Psoas muscle (tissue), 8 donors: Measurements from ENCODE around the gene TREH. TPM values are rescaled to one million over a fixed set of nuclear protein-coding genes. Genes with fewer than 3 reads are reported as not detected.

ENCODE experiments used
- ATAC-seq, 4 donors: fragments of 200-7000 bp; cut with Tn5 transposase; one replicate each; pipeline ENCODE4 v1.9.1; 2020; ENCODE audit warnings: moderate library complexity in 3 of 4, mild to moderate bottlenecking in 2 of 4
- DNase-seq, 2 donors: peaks; one replicate each; pipeline ENCODE4 v3.0.0-alpha.2; 2020
- H3K27ac ChIP-seq: fragments of 200-600 bp; one replicate; pipeline ENCODE4 v1.8.0; 2022
- H3K27me3 ChIP-seq, 3 donors: fragments of 200-600 bp in 1 of 3; one replicate each; pipeline versions ENCODE4 v1.6.1 to v1.8.0; 2013 to 2022; ENCODE audit warnings: low read length in 2 of 3, mild to moderate bottlenecking in 2 of 3, moderate library complexity in 1 of 3; ENCODE audit not compliant: insufficient read depth in 3 of 3
- H3K36me3 ChIP-seq, 2 donors: fragments of 200-600 bp in 1 of 2; one replicate each; pipeline versions ENCODE4 v1.6.1 to v1.8.0; 2013 to 2022; ENCODE audit warnings: low read depth in 1 of 2, mild to moderate bottlenecking in 1 of 2, moderate library complexity in 1 of 2; ENCODE audit not compliant: insufficient read depth in 1 of 2
- H3K4me1 ChIP-seq: fragments of 200-600 bp; one replicate; pipeline ENCODE4 v1.8.0; 2022
- H3K4me3 ChIP-seq: fragments of 200-600 bp; one replicate; pipeline ENCODE4 v1.8.0; 2022; ENCODE audit warnings: mild to moderate bottlenecking
- H3K9me3 ChIP-seq: fragments of 200-600 bp; one replicate; pipeline ENCODE4 v1.8.0; 2022
- WGBS, 3 donors: extraction: QIAGEN DNeasy Blood & Tissue Kit; methylation state at CpG; one replicate each; pipeline versions ENCODE4 v1.1.6 to v1.1.7; 2013; 5-methylcytosine and 5-hydroxymethylcytosine counted together
- intact Hi-C, 2 donors: fragments of 100-400 bp; cut with DNase I; formaldehyde crosslinking; loops; one replicate each; pipeline versions ENCODE4 v1.11.0 to v1.14.2; 2022
- polyA plus RNA-seq, 3 donors: library from polyadenylated mRNA; stranded (reverse); fragments of 200-250 nt; gene quantifications; one replicate each; pipeline ENCODE4 v1.2.3, GENCODE V29; 2013
- total RNA-seq, 4 donors: library from RNA; stranded (reverse); fragmentation: NEBNext Ultra II Directional in 2 of 4; extraction: Animal tissue kit (Norgen Biotek cat#: 25700) in 2 of 4; gene quantifications; one replicate each; pipeline versions ENCODE4 v1.2.1 to v1.2.4, GENCODE V29; 2021 to 2023
- TF ChIP-seq, protein P1 (sequence below): fragments of 200-600 bp; IDR thresholded peaks from one replicate; pipeline ENCODE4 v1.8.0; 2022; ENCODE audit warnings: antibody characterized with exemption
- donor health status: healthy with polysubstance abuse.
- donor health status: DM: no; HTN: no; CAD: no; lungs with moderate emphysema.
- donor health status: Bipolar disorder and iron deficiency.
- donor health status: healthy.
- donor health status: DM: yes; HTN: yes; CAD: no.
- donor health status: DM: no; HTN: no; CAD: no.
- donor health status: DM: no; HTN: no; CAD: no.
- donor health status: DM: yes; HTN: yes; CAD: no.

Gene TREH
- total and polyA plus RNA-seq, 7 donors: 0.17 to 0.23 (median 0.17) TPM; not detected in 4

DNA sequence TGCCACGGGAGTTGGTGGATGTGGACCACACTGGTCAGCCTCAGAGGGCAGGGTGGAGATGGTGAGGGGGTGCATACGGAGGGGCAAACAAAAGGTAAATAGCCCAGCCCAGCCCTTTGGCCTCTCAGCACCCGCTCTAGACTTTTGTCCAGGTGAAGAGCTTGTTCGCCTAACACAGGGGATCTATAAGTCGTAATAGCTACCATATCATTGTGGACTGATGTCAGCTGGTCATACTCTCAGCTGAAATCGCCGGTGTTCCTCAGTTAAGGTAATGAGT lies 27.0 kb upstream of the TREH start:
- no peaks in the 10 kb centered on the region for H3K27me3 ChIP-seq
- DNase-seq (no peak), ATAC-seq (no peak)
- intact Hi-C loops: no loop called here
- no peaks in the 10 kb centered on the region for H3K4me1 ChIP-seq
- WGBS, 3 donors: 88 to 91% (median 90%) methylated on average over 7 of the region's 7 CpGs
- H3K9me3 ChIP-seq: no peaks in the 10 kb centered on the region
- no peak overlapping the region for H3K27ac ChIP-seq
- no peaks in the 10 kb centered on the region for H3K36me3 ChIP-seq
- no peak overlapping the region for H3K4me3 ChIP-seq
- TF ChIP-seq, protein P1, sequence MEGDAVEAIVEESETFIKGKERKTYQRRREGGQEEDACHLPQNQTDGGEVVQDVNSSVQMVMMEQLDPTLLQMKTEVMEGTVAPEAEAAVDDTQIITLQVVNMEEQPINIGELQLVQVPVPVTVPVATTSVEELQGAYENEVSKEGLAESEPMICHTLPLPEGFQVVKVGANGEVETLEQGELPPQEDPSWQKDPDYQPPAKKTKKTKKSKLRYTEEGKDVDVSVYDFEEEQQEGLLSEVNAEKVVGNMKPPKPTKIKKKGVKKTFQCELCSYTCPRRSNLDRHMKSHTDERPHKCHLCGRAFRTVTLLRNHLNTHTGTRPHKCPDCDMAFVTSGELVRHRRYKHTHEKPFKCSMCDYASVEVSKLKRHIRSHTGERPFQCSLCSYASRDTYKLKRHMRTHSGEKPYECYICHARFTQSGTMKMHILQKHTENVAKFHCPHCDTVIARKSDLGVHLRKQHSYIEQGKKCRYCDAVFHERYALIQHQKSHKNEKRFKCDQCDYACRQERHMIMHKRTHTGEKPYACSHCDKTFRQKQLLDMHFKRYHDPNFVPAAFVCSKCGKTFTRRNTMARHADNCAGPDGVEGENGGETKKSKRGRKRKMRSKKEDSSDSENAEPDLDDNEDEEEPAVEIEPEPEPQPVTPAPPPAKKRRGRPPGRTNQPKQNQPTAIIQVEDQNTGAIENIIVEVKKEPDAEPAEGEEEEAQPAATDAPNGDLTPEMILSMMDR: no peak

DNA sequence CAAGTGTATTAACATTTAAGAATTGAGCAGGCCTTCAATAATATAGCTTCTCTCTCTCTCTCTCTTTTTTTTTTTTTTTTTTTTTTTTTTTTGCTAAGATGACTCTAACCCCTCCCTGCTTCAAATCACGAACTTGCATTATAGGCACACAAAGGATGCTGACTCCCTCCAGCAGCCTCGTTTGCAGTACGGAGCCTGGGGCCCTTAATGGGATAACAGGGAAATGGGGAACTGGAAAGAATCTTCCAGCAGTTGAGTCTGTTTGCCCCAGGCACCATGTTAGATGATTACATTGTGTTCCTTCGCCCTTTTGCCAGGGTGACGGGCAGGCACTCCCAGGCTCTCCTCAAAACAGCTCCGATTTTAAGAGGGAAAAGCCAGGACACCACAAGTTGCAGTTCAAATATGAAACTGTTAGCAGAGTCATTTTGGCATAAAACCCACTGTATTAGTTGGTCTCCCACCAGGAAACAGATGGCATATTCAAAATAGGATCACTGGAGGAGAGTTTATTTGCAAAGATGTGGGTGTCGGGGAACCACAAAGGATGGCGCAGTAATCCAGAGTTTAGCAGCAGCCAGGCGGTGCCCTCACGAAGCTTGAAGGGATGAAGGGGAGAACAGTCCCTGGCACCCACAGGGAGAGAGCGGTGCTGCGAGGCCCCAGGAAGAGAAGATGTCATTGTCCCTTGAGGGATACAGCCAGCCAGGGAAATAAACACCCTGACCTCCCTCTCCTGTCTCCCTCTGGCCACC lies 26.5 kb upstream of the TREH start:
- ATAC-seq (no peak), DNase-seq (no peak)
- no peak overlapping the region for H3K4me3 ChIP-seq
- intact Hi-C loops: no loop called here
- no peaks in the 10 kb centered on the region for H3K27me3 ChIP-seq
- H3K4me1 ChIP-seq: no peaks in the 10 kb centered on the region
- H3K36me3 ChIP-seq: no peaks in the 10 kb centered on the region
- TF ChIP-seq, protein P1: no peak
- no peak overlapping the region for H3K27ac ChIP-seq
- H3K9me3 ChIP-seq: no peaks in the 10 kb centered on the region
- 59 to 65% (median 59%) methylated on average over 12 of the region's 12 CpGs for WGBS, 3 donors

DNA sequence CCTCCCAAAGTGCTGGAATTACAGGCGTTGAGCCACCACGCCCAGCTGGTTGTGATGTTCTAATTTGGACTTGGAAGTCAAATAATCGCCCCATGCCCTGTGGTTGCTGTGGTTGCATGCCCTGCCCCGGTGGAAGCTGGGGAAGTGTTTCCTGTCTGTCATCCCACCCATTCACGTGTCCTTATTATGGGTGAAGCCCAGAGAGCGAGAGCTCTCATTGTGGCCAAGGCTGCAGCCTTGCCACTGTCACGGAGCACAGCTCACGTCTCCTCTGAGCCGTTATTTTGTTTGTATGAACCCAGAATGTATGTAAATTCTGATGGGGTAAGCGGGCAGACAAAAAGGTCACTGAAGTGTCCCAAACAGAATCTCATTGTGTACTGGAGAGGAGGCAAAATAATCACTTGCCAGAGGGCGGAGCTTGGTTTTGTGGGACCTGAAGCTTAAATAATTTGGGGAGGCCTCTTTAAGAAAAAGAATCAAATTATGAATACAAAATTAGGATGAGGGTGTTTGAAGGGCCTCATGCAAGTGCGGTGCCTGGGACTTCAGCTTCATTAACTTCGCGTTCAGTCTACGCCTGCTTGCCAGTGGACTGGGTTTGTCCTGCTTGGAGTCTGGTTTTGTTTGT lies 25.8 kb upstream of the TREH start:
- no peaks in the 10 kb centered on the region for H3K36me3 ChIP-seq
- peak in 1 of 2 donors; percentile 21 for DNase-seq
- WGBS, 3 donors: 65 to 67% (median 65%) methylated on average over 15 of the region's 15 CpGs
- no peaks in the 10 kb centered on the region for H3K4me1 ChIP-seq
- no peak overlapping the region for H3K27ac ChIP-seq
- no peaks in the 10 kb centered on the region for H3K27me3 ChIP-seq
- ATAC-seq: no peak
- TF ChIP-seq, protein P1: no peak
- intact Hi-C loops: no loop called here
- no peak overlapping the region for H3K4me3 ChIP-seq
- H3K9me3 ChIP-seq: no peaks in the 10 kb centered on the region

DNA sequence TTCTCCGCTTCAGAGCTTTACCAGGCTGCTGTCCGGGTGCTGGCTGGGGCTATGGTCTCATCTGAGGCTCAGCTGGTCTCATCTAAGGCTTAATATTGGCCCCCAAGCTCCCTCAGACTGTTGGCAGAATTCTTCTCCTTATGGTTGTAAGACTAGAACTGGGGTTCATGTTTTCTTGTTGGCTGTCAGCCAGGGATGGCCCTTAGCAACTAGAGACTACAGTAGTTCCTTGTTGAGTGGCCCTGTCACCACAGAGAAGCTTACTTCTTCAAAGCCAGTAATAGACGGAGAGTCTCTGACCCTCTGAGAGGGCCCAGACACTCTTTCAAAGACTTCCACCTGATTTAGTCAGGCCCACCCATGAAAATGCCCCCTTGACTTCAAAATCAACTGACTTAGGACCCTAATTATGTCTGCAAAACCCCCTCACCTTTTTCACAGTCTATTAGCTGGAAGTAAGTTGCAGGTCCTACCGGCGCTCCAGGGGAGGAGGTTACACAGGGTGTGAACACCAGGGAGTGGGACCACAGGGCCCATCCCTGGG lies 24.2 kb upstream of the TREH start:
- Histone ChIP-seq H3K9me3 (no peaks in the 10 kb centered on the region), H3K4me3 (no peak overlapping the region), H3K4me1 (no peaks in the 10 kb centered on the region), H3K27me3 (no peaks in the 10 kb centered on the region), H3K27ac (no peak overlapping the region), H3K36me3 (no peaks in the 10 kb centered on the region)
- intact Hi-C loops: no loop called here
- 85 to 90% (median 89%) methylated on average over 5 of the region's 5 CpGs for WGBS, 3 donors
- DNase-seq: peak in 1 of 2 donors; percentile 30
- ATAC-seq: no peak
- TF ChIP-seq, protein P1: no peak
